HepG2 (cell line): ENCODE data around the gene ZNF22. TPM values are rescaled to one million over a fixed set of nuclear protein-coding genes. Genes with fewer than 3 reads are reported as not detected.

Experiments
- ADNP ChIP-seq: sonication (generic); formaldehyde crosslinking; IDR thresholded peaks from 2 replicates; pipeline ENCODE4 v1.4.0; 2020; ENCODE audit warnings: missing genetic modification reagents
- ARNT ChIP-seq: fragments of 450-650 bp; IDR thresholded peaks from 2 replicates; pipeline ENCODE4 v1.6.1; 2017
- E2F1 ChIP-seq: sonication (generic); formaldehyde crosslinking; IDR thresholded peaks from 2 replicates; pipeline ENCODE4 v1.5.0; 2020; ENCODE audit warnings: missing genetic modification reagents
- JDP2 ChIP-seq: sonication (generic); formaldehyde crosslinking; IDR thresholded peaks from 2 replicates; pipeline ENCODE4 v1.8.1; 2022; ENCODE audit warnings: missing genetic modification reagents, borderline replicate concordance
- KDM2A ChIP-seq: sonication (generic); formaldehyde crosslinking; IDR thresholded peaks from 2 replicates; pipeline ENCODE4 v1.4.0; 2020; ENCODE audit warnings: low read depth, missing genetic modification reagents, borderline replicate concordance
- KLF16 ChIP-seq, 2 experiments: sonication (generic) in 1 of 2; formaldehyde crosslinking in 1 of 2; IDR thresholded peaks; 2 replicates each; pipeline versions ENCODE4 v1.6.1 to v1.8.0; 2016 to 2023; ENCODE audit warnings: missing genetic modification reagents in 2 of 2, missing compliant biosample characterization in 1 of 2
- MBD4 ChIP-seq: IDR thresholded peaks from 2 replicates; pipeline ENCODE4 v1.6.1; 2012; ENCODE audit warnings: low read length, inconsistent platforms, borderline replicate concordance
- PCBP2 ChIP-seq: fragments of 200-400 bp; formaldehyde crosslinking; optimal IDR thresholded peaks from 2 replicates; pipeline ENCODE3; 2018; ENCODE audit warnings: low read length, low read depth; ENCODE audit not compliant: poor library complexity, severe bottlenecking
- SP5 ChIP-seq: IDR thresholded peaks from 2 replicates; pipeline ENCODE4 v1.6.1; 2016; ENCODE audit warnings: low read depth, borderline replicate concordance
- TBL1XR1 ChIP-seq: fragments of 150-350 bp; IDR thresholded peaks from 2 replicates; pipeline ENCODE4 v1.6.1; 2014; ENCODE audit warnings: borderline replicate concordance, low read length; ENCODE audit not compliant: partially characterized antibody
- UBTF ChIP-seq: sonication (generic); formaldehyde crosslinking; IDR thresholded peaks from 2 replicates; pipeline ENCODE4 v1.4.0; 2020; ENCODE audit warnings: mild to moderate bottlenecking, missing genetic modification reagents
- ZNF382 ChIP-seq: sonication (generic); formaldehyde crosslinking; IDR thresholded peaks from 2 replicates; pipeline ENCODE4 v1.5.0; 2020; ENCODE audit warnings: missing genetic modification reagents, mild to moderate bottlenecking, borderline replicate concordance
- ZNF383 ChIP-seq: sonication (generic); formaldehyde crosslinking; IDR thresholded peaks from 2 replicates; pipeline ENCODE4 v1.4.0; 2020; ENCODE audit warnings: missing genetic modification reagents, mild to moderate bottlenecking, borderline replicate concordance
- ZNF431 ChIP-seq: sonication (generic); formaldehyde crosslinking; IDR thresholded peaks from 2 replicates; pipeline ENCODE4 v1.9.0; 2022; ENCODE audit warnings: missing genetic modification reagents, low read depth, mild to moderate bottlenecking, borderline replicate concordance
- ZNF569 ChIP-seq: sonication (generic); formaldehyde crosslinking; IDR thresholded peaks from 2 replicates; pipeline ENCODE4 v1.5.0; 2020; ENCODE audit warnings: mild to moderate bottlenecking, missing genetic modification reagents, moderate library complexity, borderline replicate concordance
- ZNF572 ChIP-seq: sonication (generic); formaldehyde crosslinking; IDR thresholded peaks from 2 replicates; pipeline ENCODE4 v1.5.1; 2020; ENCODE audit warnings: mild to moderate bottlenecking, missing genetic modification reagents
- ZNF577 ChIP-seq: sonication (generic); formaldehyde crosslinking; IDR thresholded peaks from 2 replicates; pipeline ENCODE4 v1.4.0; 2020; ENCODE audit warnings: mild to moderate bottlenecking, low read depth, missing genetic modification reagents, borderline replicate concordance
- ZNF589 ChIP-seq: sonication (generic); formaldehyde crosslinking; conservative IDR thresholded peaks from 2 replicates; pipeline ENCODE4 v1.8.0; 2022; ENCODE audit warnings: mild to moderate bottlenecking, moderate library complexity, missing genetic modification reagents
- ZNF766 ChIP-seq: sonication (generic); formaldehyde crosslinking; IDR thresholded peaks from 2 replicates; pipeline ENCODE4 v1.5.0; 2020; ENCODE audit warnings: missing genetic modification reagents, borderline replicate concordance
- ZZZ3 ChIP-seq: sonication (generic); formaldehyde crosslinking; IDR thresholded peaks from 2 replicates; pipeline ENCODE4 v1.4.0; 2020; ENCODE audit warnings: missing genetic modification reagents, mild to moderate bottlenecking, borderline replicate concordance
- polyA plus RNA-seq, 8 experiments: library from polyadenylated mRNA; depleted of rRNA in 3 of 8; stranded (reverse) in 7 of 8; unstranded in 1 of 8; fragments of >200 nt; fragmentation: Illumina TruSeq in 4 of 8; extraction: Trizol in 4 of 8; gene quantifications; 2 replicates each; pipeline versions ENCODE4 v1.2.1 to v1.2.3, GENCODE V29; 2011 to 2016; ENCODE audit warnings: low read depth in 4 of 8, missing spikeins in 1 of 8, mixed read lengths in 1 of 8; ENCODE audit not compliant: insufficient read depth in 1 of 8
- total RNA-seq, 5 experiments: library from RNA; depleted of rRNA; stranded (reverse); fragments of >200 nt; fragmentation: Illumina TruSeq; extraction: Trizol; gene quantifications; 2 replicates each; pipeline ENCODE4 v1.2.3, GENCODE V29; 2016; ENCODE audit warnings: low read depth in 1 of 5
- TF ChIP-seq, protein P1 (sequence below): sonication (generic); formaldehyde crosslinking; IDR thresholded peaks from 2 replicates; pipeline ENCODE4 v1.5.0; 2020; ENCODE audit warnings: missing genetic modification reagents, mild to moderate bottlenecking, borderline replicate concordance
- TF ChIP-seq, protein P2 (sequence below): sonication (generic); formaldehyde crosslinking; IDR thresholded peaks from 2 replicates; pipeline ENCODE4 v1.4.0; 2020; ENCODE audit warnings: missing genetic modification reagents

Gene ZNF22
- total and polyA plus RNA-seq, 2 of the 13 experiments (the other 11 are each of a cell fraction or from before 2014, with no cell fraction given): 0.40 to 1.3 TPM

DNA sequence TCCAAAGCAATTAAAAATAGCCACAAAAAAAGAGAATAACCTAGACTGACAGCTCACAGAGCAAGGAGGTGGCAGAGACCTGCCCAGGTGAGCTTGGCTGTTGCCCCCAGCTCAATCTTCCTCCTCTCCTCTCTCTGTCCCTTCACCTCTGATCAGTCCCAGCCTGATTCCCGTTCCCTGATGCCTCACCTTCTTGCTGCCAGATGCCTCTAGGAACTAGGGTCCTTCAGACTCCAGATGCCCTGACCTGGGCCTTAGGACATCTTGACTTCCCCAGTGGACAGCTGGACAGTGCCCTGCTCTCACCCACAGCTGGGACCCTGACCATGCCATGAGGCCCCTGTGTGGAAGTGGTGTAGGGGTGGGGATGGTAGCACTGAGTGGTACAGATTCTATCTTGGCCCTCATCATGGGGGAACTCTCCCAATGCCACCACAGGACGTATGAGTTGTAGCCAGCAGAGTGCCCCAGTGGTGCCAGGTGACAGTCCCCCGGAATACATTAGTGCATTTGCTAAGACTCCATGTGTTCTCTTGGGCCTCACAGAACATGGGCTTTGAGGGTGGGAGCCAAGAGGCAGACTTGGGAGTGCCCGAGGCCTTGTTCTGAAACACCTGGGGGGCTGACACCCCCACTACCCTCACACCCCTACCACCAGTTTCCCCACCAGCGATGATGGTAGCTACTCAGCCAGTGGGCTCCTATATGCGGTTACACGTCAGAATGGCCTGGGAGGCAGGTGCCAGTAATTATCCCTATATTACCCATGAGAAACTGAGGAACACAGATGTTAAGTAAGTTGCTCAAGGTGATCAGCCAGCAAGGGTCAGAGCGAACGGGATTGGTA lies 24.1 kb upstream of the ZNF22 start (continued):
- TF ChIP-seq PCBP2 (no peak), KDM2A (CRISPR knock-in tag) (peak; percentile 17; the same call in 1 of the 2 replicates), ADNP (no peak), ZNF382 (CRISPR knock-in tag) (no peak), TBL1XR1 (no peak), ZNF766 (CRISPR knock-in tag) (no peak; the same call in 1 of the 2 replicates), ZNF431 (CRISPR knock-in tag) (peak; percentile 72; the same call in 1 of the 2 replicates), SP5 (CRISPR knock-in tag) (peak; percentile 36; the same call in 1 of the 2 replicates), MBD4 (peak; percentile 86; the same call in 1 of the 2 replicates), ZZZ3 (CRISPR knock-in tag) (no peak; the same call in 1 of the 2 replicates), E2F1 (no peak), JDP2 (CRISPR knock-in tag) (no peak; the same call in 1 of the 2 replicates), ZNF589 (CRISPR knock-in tag) (0 out of 2 replicates have a peak, but pooled peaks have one; percentile 56), ZNF383 (CRISPR knock-in tag) (no peak), ZNF572 (peak; percentile 71), KLF16 (CRISPR knock-in tag; IDR thresholded peaks at IDR 0.05) (peak; percentile 10 to 92; a peak in 1 of 4 replicates), UBTF (CRISPR knock-in tag) (peak; percentile 48), ZNF577 (CRISPR knock-in tag) (no peak), ZNF569 (CRISPR knock-in tag) (0 out of 2 replicates have a peak, but pooled peaks have one; percentile 26), ARNT (no peak)
- TF ChIP-seq, protein P1, sequence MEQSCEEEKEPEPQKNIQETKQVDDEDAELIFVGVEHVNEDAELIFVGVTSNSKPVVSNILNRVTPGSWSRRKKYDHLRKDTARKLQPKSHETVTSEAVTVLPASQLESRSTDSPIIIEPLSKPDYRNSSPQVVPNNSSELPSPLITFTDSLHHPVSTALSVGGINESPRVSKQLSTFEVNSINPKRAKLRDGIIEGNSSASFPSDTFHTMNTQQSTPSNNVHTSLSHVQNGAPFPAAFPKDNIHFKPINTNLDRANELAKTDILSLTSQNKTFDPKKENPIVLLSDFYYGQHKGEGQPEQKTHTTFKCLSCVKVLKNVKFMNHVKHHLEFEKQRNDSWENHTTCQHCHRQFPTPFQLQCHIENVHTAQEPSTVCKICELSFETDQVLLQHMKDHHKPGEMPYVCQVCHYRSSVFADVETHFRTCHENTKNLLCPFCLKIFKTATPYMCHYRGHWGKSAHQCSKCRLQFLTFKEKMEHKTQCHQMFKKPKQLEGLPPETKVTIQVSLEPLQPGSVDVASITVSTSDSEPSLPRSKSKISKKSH: 0 out of 2 replicates have a peak, but pooled peaks have one; percentile 59
- TF ChIP-seq, protein P2, sequence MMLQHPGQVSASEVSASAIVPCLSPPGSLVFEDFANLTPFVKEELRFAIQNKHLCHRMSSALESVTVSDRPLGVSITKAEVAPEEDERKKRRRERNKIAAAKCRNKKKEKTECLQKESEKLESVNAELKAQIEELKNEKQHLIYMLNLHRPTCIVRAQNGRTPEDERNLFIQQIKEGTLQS (CRISPR knock-in tag): no peak
